ENCODE measurements around the gene RASSF8. TPM values are rescaled to one million over a fixed set of nuclear protein-coding genes. Genes with fewer than 3 reads are reported as not detected.

The RASSF8 gene
- total RNA-seq, 1 donor from 2014 or later = 0.39 TPM

- intact Hi-C loops (cut with micrococcal nuclease) = no loop called here
These were observed 33.7 kb downstream of the RASSF8 start for GRCh38 chr12:25992026-25992782.

DNA sequence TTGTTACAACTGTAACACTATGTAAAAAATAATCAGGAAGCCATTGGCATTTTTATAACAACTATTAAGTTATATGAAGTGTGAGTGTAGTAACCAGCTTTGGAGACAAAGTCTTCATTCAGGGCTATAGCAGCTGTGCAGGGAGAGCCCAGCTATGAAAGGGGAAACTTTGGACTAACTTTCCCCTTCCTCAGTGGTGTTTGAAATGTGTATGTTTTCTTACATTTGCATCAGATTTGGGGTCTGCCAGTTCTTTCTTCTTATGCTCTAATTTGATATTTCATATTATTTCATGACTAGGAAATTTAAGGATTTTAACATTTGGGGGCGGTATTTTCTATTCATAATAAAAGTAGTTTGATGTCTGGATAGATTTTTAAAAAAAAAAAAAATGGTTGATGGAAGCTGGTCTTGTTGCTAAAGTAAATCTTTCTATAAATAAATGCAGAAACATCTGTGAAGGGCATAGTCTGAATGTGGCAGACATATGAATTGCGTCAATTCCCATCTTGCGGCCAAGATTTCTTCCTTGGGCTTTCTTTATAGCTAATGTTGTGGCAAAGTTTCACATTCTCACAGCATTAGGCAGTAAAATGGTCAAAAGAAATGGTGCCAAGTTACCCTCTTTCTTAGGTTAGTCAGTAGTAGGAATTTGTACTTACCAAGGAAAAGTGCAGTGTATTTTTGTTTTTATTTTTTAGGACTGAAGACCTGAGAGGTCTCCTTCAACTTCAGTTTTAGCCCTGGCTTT lies 35.6 kb downstream of the RASSF8 start:
- intact Hi-C loops (cut with micrococcal nuclease) = no loop called here

GRCh38 chr12:25994901-25995625 lies 36.6 kb downstream of the RASSF8 start:
- intact Hi-C loops (cut with micrococcal nuclease) = no loop called here

DNA sequence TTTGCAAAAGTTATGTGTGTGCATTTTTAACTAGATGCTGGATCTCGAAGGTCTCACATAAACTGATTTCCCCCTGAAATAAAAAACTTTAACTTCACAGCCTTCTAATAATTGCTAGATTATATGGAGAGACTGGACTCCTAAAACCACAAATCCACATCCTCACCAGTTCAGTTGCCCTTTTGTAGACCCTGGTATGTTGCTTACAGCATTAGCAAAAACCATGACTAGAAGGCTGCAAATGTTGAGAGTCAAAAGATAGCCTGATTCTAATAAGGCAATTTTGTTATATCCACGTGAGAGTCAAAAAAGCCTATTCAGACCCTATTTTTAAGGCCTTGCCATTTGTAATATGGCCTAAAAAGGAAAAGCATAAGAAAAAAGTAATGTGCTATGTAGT lies 37.4 kb downstream of the RASSF8 start:
- intact Hi-C loops (cut with micrococcal nuclease) = no loop called here

DNA sequence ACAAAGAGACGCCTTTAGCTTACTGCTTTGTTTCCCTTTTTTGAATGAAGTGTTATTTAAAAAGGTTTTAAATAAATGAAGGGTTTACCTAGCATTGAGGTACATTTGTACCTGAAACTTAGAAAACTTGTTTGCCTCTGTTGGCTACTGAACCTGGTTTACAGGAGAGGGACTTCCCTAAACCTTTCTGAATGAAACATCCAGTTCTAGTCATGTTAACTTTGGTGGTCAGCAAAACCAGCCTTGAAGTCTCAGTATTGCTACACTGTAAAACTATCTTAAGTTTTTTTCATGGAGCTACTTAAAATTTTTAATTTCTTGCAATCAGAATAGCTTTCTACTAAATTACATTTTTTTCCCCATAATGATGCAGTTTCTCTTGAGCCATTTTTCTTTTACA lies 38.2 kb downstream of the RASSF8 start:
- intact Hi-C loops (cut with micrococcal nuclease) = no loop called here

GRCh38 chr12:25997201-25997963 lies 38.9 kb downstream of the RASSF8 start:
- intact Hi-C loops (cut with micrococcal nuclease) = no loop called here

GRCh38 chr12:26000898-26001297 lies 42.4 kb downstream of the RASSF8 start:
- intact Hi-C loops (cut with micrococcal nuclease) = no loop called here

DNA sequence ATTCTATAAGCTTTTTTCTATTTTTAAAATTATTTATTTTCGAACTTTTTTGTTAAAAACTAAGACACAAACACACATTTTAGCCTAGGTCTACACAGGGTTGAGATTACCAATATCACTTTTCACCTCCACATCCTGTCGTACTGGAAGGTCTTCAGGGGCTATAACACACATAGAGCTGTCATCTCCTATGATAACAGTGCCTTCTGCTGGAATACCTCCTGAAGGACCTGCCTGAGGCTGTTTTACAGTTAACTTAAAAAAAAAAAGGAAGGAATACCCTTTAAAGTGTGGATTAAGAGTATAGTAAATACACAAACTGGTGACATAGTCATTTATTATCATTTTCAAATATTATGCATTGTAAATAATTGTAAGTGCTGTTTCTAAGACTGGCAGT lies 43.0 kb downstream of the RASSF8 start:
- intact Hi-C loops (cut with micrococcal nuclease) = no loop called here

DNA sequence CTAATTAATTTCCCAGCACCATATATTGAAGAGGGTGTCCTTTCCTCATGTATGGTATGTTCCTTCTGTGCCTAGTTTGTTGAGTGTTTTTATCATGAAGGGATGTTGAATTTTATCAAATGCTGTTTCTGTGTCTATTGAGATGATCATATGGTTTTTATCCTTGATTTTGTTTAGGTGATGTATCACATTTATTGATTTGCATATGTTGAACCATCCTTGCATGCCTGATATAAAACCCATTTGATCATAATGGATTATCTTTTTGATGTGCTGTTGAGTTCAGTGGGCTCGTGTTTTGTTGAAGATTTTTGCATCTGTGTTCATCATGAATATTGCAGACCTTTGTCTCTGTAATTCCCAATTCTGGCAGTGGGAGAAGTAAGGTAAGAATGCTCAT lies 44.6 kb downstream of the RASSF8 start:
- intact Hi-C loops (cut with micrococcal nuclease) = no loop called here

DNA sequence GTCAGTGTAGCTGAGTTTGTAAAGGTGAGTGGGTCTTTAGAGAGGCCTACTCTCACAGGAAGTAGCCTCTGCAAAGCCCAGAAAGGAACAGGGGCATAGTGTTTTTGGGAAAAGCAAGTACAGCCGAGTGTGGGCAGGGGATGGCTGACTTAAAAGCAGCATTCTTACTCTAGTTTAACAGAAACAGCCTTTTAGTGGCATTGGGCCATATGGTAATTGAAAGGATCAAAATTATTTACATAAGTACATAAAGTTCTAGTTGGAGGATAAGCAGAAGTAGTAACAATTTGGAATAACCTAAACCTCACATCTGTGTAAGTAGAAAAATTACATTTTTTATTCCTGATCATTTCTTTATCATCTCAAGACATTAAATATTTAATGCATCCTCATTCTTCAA lies 49.1 kb downstream of the RASSF8 start:
- intact Hi-C loops (cut with micrococcal nuclease) = no loop called here

DNA sequence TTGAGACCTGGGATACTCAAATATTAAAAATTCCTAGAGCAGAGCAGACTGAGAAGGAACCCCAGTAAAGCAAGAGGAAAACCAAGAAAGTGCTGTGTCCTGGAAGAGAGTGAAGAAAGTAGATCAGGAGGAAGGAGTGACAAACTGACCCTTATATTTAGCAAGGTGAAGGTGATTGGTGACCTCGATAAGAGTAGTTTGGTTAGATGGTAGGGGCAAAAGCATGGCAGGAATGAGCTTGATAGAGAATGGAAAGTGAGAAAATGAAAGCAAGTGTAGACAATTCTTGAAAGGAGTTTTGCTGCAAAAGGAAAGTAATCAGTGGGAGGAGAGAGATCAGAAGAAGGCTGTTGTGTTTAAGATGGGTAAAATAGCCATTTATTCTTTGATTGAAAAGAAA lies 51.1 kb downstream of the RASSF8 start:
- intact Hi-C loops (cut with micrococcal nuclease) = no loop called here

DNA sequence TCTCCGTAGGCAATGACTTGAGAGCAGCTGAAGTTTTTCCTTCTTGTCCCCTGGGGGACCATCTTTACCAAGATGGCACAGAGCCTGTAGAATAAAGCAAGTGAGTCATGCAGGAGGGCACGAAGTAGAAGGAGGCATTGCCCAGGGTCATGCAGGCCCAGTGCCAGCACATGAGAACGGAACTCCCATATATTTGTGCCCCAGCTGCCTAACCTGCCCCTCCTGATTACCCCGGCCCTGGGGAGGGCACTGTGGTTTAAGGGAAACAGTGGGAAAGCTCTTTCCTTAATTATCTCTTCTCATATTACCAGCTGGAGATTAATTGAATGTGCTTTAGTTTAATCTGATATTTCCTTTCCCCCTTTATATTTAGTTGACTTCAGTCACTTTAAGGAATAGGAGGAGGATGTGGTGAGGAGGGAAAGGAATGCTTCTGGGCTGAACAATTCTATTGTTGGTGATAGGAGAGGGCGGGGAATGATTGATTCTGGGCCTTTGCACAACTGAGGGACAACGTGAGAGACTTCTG lies 51.9 kb downstream of the RASSF8 start:
- intact Hi-C loops (cut with micrococcal nuclease) = no loop called here

DNA sequence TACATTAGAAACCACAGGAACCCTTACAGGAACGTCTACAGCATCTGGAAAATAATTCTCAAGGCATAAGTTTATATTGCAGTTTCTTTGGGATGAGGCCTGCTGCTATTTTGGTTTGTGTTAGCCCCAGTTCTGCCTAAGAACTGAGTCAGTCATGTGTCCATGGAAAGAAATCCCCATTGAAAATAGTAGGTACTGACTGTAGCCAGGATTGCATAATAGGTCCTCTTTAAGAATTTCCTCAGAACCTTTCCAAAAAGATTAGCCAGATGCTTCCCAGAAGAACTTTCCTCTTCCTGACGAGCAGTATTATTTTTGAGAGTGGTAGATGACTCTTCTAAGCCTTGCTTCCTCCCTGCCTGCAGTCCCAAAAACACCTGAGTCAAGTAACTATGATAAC lies 52.6 kb downstream of the RASSF8 start:
- intact Hi-C loops (cut with micrococcal nuclease) = no loop called here

GRCh38 chr12:26014085-26014484 lies 55.6 kb downstream of the RASSF8 start:
- intact Hi-C loops (cut with micrococcal nuclease) = no loop called here

DNA sequence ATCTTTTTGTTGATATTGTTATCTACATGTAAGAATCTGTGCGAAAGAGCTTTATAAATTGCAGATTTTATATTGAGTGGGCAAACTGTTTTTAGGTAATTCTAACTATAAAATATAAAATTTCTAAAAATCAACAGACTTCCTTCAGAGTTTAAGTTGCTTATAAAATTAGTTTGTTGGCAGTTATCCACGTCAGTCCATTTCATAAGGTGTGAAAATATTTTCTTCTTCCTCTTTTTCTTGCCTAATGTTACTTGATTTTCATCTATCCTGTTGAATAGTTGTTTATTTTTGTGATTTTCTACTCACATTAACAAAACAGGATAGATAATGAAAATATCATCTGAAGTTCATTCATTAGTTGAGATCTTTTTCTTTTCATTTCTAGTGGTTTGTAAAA lies 58.0 kb downstream of the RASSF8 start:
- intact Hi-C loops (cut with micrococcal nuclease) = no loop called here

DNA sequence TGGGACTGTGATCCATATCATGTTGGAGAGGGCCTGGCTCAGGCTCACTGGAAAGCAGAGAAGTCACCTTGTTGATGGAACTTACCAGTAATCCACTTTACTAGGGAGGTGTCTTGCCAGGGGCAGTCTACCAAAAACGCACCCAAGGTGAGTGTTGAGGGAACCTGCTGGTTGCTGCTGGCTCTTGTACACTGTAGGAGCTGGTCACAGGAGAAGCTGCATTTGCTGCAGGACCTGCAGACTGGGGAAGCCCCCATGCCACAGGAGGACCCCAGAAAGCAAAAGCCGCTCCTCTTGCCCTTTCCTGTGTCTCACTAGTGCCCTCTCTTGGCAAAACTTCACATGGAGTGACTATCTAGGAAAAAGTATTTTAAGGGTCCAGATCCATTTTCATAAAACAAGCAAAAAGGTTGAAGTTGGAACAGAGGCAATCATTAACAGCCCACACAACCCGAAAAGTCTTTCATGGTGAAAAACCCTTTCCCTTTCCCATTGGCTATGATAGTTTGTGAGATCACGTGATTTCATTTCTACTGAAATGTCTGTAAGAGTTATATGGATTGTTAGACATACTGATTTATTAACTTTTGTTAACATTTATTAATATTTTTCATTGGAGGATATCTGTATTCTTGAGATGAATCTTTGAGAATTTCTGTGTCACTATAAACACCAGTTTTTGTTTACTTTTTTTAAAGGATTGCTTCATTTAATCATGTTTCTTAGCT lies 59.2 kb downstream of the RASSF8 start:
- intact Hi-C loops (cut with micrococcal nuclease) = no loop called here

DNA sequence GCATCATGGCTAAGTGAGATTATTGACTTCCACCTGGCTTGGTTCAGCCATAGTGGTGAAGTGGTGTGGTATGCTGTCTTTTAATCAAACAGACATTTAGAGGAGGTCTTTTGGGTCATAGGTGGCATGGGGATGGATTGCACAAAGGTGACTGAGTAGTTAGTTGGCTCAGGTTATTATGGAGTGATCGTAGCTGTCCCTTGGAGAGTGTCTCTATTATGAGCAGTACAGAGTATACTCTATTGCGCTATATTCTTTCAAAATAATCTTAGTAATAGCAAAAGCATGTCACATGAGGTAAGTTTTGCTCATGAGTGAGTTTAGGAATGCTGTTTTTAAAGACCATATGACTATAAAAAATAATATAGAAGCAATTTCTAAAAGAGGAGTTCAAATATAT lies 60.4 kb downstream of the RASSF8 start:
- intact Hi-C loops (cut with micrococcal nuclease) = no loop called here

DNA sequence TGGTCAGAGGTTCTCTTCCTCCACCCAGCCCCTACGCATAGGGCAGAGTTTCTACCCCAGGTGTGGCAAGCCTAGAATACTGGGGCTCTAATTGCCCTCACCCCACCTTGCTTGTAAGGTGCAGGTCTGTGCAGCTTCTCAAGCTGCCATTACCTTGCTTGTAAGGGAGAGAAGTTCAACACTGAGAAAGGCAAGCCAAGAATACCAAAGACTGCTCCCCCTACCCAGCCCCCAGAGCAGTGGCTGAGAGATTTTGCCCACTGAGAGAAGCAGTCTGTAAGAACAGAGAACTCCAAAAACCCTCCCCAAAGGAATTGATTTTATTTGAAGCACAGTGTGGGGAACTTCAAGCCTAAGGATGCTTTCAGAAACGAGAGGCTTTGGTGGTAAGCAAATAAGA lies 63.1 kb downstream of the RASSF8 start:
- intact Hi-C loops (cut with micrococcal nuclease) = no loop called here

GRCh38 chr12:26022043-26022442 lies 63.6 kb downstream of the RASSF8 start:
- intact Hi-C loops (cut with micrococcal nuclease) = no loop called here

GRCh38 chr12:26026713-26027112 lies 68.2 kb downstream of the RASSF8 start:
- intact Hi-C loops (cut with micrococcal nuclease) = no loop called here

- intact Hi-C loops (cut with micrococcal nuclease) = no loop called here
These were observed 68.9 kb downstream of the RASSF8 start for GRCh38 chr12:26027401-26027800.

Measured in T-helper 2 cell treated with Interferon-gamma antibody and Interleukin-4, amounts not matched to agents 100 ng/mL and 5 ng/mL, for 36 hours (primary cell).